WERI-Rb-1 (cell line): ENCODE data around the gene RNF220.

Experiments
- DNase-seq: peaks from one replicate; pipeline ENCODE4 v3.0.0-alpha.2; 2020
- H3K27ac ChIP-seq: fragments of 250-450 bp; sonication (Bioruptor Pico); 2 replicates; pipeline ENCODE4 v1.5.1; 2020; ENCODE audit warnings: mild to moderate bottlenecking, moderate library complexity
- H3K27me3 ChIP-seq: fragments of 250-450 bp; sonication (Bioruptor Pico); 2 replicates; pipeline ENCODE4 v1.5.1; 2021; ENCODE audit warnings: mild to moderate bottlenecking, low read depth, moderate library complexity; ENCODE audit not compliant: insufficient read depth, severe bottlenecking
- H3K36me3 ChIP-seq: fragments of 250-450 bp; sonication (Bioruptor Pico); 2 replicates; pipeline ENCODE4 v1.5.1; 2020; ENCODE audit warnings: mild to moderate bottlenecking, moderate library complexity
- H3K4me3 ChIP-seq: 2 replicates; pipeline ENCODE4 v1.5.1; 2011; ENCODE audit warnings: low read depth, mild to moderate bottlenecking, control low read depth, low read length
- H3K9me3 ChIP-seq: fragments of 250-450 bp; sonication (Bioruptor Pico); 2 replicates; pipeline ENCODE4 v1.5.1; 2021; ENCODE audit warnings: mild to moderate bottlenecking, moderate library complexity; ENCODE audit not compliant: severe bottlenecking
- CTCF ChIP-seq: IDR thresholded peaks from 2 replicates; pipeline ENCODE4 v1.5.1; 2011; ENCODE audit warnings: low read depth, mild to moderate bottlenecking, control low read depth, inconsistent platforms, low read length

Gene RNF220

DNA sequence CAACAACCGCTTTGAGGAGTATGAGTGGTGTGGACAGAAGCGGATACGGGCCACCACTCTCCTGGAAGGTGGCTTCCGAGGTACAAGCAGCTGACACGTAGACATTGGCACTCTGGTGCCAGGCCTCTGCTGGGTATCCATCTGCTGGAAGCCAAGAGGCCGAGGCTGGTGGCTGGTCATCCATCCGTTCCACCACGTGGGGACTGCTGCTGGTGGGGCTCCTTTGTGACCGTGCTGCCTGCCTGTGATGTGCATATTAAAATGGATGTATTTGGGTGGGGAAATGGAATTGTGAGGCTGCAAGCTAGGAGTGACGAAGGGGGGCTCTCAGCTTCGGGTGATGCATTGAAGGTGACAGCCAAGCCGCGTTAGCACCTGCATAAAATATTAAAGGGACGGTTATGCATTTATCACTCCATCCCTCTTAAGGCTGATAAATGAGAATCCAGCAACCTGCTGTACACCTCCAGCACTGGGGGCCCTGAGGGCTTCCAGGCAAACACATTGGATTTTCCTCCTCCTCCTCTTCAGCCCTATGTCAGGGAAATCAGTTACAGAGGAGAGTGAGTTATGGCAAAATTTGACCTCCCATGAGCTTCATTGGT lies 231.1 kb downstream of the RNF220 start:
- Histone ChIP-seq H3K27me3 (no peaks in the 10 kb centered on the region), H3K36me3 (peaks cover 76% of the 10 kb centered on the region)

GRCh38 chr1:44636688-44637598 lies 231.9 kb downstream of the RNF220 start:
- peak; percentile 56 for DNase-seq

More for the DNA sequence above, 231.1 kb downstream of the RNF220 start:
- no peak for DNase-seq
- H3K4me3 ChIP-seq = no peak overlapping the region
- H3K9me3 ChIP-seq = no peaks in the 10 kb centered on the region
- no peak for TF ChIP-seq CTCF
- H3K27ac ChIP-seq = peak overlapping the region; percentile 97

GRCh38 chr1:44637702-44638411 lies 232.8 kb downstream of the RNF220 start:
- 0 out of 2 replicates have a peak, but pooled peaks have one; percentile 10 for TF ChIP-seq CTCF
- DNase-seq = peak; percentile 98
- H3K27ac ChIP-seq = peak overlapping the region; percentile 97
- H3K4me3 ChIP-seq = peak overlapping the region; percentile 30
- H3K27me3 ChIP-seq = no peaks in the 10 kb centered on the region
- H3K36me3 ChIP-seq = peaks cover 84% of the 10 kb centered on the region
- H3K9me3 ChIP-seq = no peaks in the 10 kb centered on the region

More at GRCh38 chr1:44636688-44637598, 231.9 kb downstream of the RNF220 start:
- H3K9me3 ChIP-seq = no peaks in the 10 kb centered on the region
- H3K4me3 ChIP-seq = peak overlapping the region; percentile 17
- no peaks in the 10 kb centered on the region for H3K27me3 ChIP-seq
- H3K27ac ChIP-seq = peak overlapping the region; percentile 97
- H3K36me3 ChIP-seq = peaks cover 83% of the 10 kb centered on the region
- no peak for TF ChIP-seq CTCF

DNA sequence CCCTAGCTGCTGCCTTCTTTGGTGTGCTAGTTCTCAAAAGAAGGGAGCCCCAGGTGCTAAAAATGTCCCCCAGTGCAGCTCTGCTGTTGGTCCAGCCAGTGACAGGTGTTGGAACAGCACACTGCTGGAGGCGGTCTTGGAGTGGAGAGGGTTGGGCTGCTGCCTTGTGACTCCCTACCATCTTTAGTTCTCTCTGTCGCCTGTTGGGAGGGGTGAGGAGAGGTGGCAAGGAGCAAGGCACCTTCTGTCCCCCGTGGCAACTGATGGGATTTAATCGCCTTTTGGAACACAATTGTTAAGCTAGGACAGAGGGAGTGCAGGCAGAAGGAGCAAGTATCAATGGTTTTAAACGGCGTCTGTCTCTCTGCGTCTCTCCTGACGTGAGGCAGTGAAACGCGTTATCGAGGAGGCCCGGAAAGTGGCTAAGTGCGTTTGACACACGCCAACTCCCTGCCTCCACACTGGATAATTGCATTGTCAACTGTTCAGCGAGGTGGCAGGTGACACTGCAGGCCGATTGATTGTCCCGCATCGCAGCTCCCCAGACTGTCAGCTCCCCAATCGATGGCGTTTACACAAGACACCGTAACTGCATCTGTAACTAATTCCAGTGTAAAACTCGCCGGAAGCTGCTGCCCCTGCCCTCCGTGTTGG lies 235.3 kb downstream of the RNF220 start:
- peak overlapping the region; percentile 97 for H3K27ac ChIP-seq
- no peaks in the 10 kb centered on the region for H3K9me3 ChIP-seq
- no peak for TF ChIP-seq CTCF
- H3K27me3 ChIP-seq = no peaks in the 10 kb centered on the region
- H3K36me3 ChIP-seq = peaks cover 78% of the 10 kb centered on the region
- peak; percentile 93 for DNase-seq
- H3K4me3 ChIP-seq = peak overlapping the region; percentile 19
